Panc1 (cell line): ENCODE results near the gene GPC2.

Source experiments
- CTCF ChIP-seq: fragments of 450-650 bp; IDR thresholded peaks from 2 replicates; pipeline ENCODE4 v1.5.1; 2017; ENCODE audit warnings: mild to moderate bottlenecking
- POLR2AphosphoS5 ChIP-seq: IDR thresholded peaks from 2 replicates; pipeline ENCODE4 v1.6.1; 2012; ENCODE audit warnings: mild to moderate bottlenecking, low read depth, low read length, moderate library complexity
- TF ChIP-seq, protein P1 (sequence below), 2 experiments: IDR thresholded peaks; 2 replicates each; pipeline ENCODE4 v1.6.1; 2011 to 2012; ENCODE audit warnings: low read depth in 2 of 2, control low read depth in 1 of 2, low read length in 1 of 2, mild to moderate bottlenecking in 1 of 2, moderate library complexity in 1 of 2; ENCODE audit not compliant: insufficient read depth in 1 of 2

DNA sequence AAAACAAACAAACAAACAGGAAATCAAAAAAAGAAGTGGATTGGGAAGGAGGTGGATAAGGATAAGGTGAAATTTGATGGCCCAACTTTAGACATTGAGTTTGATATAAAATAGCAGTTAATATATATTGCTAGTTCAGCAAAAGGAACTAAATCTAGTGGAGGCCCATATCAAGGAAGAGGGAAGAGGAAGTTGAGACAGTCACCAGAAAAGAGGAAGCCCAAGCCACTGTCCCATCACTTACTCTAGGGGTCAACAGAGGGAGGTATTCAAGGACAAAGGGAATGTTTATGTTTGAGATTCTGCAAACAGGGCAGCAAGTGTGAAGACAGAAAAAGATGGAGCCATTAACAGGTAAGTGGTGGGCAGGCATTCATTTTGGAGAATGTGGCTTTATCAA lies 24.8 kb downstream of the GPC2 start:
- TF ChIP-seq CTCF (no peak), POLR2AphosphoS5 (no peak)
- TF ChIP-seq, protein P1, sequence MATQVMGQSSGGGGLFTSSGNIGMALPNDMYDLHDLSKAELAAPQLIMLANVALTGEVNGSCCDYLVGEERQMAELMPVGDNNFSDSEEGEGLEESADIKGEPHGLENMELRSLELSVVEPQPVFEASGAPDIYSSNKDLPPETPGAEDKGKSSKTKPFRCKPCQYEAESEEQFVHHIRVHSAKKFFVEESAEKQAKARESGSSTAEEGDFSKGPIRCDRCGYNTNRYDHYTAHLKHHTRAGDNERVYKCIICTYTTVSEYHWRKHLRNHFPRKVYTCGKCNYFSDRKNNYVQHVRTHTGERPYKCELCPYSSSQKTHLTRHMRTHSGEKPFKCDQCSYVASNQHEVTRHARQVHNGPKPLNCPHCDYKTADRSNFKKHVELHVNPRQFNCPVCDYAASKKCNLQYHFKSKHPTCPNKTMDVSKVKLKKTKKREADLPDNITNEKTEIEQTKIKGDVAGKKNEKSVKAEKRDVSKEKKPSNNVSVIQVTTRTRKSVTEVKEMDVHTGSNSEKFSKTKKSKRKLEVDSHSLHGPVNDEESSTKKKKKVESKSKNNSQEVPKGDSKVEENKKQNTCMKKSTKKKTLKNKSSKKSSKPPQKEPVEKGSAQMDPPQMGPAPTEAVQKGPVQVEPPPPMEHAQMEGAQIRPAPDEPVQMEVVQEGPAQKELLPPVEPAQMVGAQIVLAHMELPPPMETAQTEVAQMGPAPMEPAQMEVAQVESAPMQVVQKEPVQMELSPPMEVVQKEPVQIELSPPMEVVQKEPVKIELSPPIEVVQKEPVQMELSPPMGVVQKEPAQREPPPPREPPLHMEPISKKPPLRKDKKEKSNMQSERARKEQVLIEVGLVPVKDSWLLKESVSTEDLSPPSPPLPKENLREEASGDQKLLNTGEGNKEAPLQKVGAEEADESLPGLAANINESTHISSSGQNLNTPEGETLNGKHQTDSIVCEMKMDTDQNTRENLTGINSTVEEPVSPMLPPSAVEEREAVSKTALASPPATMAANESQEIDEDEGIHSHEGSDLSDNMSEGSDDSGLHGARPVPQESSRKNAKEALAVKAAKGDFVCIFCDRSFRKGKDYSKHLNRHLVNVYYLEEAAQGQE (IDR thresholded peaks at IDR 0.05; ENCODE audit: insufficient read depth in 1 of 2, low read depth in 2 of 2, low read length in 1 of 2), result no peak
